Measurements from ENCODE around the gene SAE1.
A peak's percentile ranks its signal among the peaks of the same experiment; 100 is the strongest.

SAE1 gene

GRCh38 chr19:47240556-47240955 lies 109.9 kb downstream of the SAE1 start:
- TF ChIP-seq, protein P1, sequence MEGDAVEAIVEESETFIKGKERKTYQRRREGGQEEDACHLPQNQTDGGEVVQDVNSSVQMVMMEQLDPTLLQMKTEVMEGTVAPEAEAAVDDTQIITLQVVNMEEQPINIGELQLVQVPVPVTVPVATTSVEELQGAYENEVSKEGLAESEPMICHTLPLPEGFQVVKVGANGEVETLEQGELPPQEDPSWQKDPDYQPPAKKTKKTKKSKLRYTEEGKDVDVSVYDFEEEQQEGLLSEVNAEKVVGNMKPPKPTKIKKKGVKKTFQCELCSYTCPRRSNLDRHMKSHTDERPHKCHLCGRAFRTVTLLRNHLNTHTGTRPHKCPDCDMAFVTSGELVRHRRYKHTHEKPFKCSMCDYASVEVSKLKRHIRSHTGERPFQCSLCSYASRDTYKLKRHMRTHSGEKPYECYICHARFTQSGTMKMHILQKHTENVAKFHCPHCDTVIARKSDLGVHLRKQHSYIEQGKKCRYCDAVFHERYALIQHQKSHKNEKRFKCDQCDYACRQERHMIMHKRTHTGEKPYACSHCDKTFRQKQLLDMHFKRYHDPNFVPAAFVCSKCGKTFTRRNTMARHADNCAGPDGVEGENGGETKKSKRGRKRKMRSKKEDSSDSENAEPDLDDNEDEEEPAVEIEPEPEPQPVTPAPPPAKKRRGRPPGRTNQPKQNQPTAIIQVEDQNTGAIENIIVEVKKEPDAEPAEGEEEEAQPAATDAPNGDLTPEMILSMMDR (IDR thresholded peaks at IDR 0.05; ENCODE audit: low read depth, low read length), result no peak
- DNase-seq, result no peak
- H3K27me3 ChIP-seq (ENCODE audit: insufficient read depth, low read depth, severe bottlenecking), result peaks cover 10% of the 10 kb centered on the region
- no peak overlapping the region for H3K4me3 ChIP-seq (ENCODE audit: low read depth, low read length)
- no peaks in the 10 kb centered on the region for H3K36me3 ChIP-seq
- H3K9me3 ChIP-seq (ENCODE audit: severe bottlenecking), result no peaks in the 10 kb centered on the region
- 0 out of 2 replicates have a peak overlapping the region, but pooled peaks have one; percentile 25 for H3K27ac ChIP-seq

- no peaks in the 10 kb centered on the region for H3K9me3 ChIP-seq (ENCODE audit: severe bottlenecking)
- peaks cover 10% of the 10 kb centered on the region for H3K27me3 ChIP-seq (ENCODE audit: insufficient read depth, low read depth, severe bottlenecking)
- H3K27ac ChIP-seq, result 0 out of 2 replicates have a peak overlapping the region, but pooled peaks have one; percentile 25
- TF ChIP-seq, protein P1 (IDR thresholded peaks at IDR 0.05; ENCODE audit: low read depth, low read length), result no peak
- DNase-seq, result peak; percentile 86
- H3K4me3 ChIP-seq (ENCODE audit: low read depth, low read length), result no peak overlapping the region
- H3K36me3 ChIP-seq, result no peaks in the 10 kb centered on the region
These were observed 110.6 kb downstream of the SAE1 start for GRCh38 chr19:47240996-47241918.

GRCh38 chr19:47241919-47242577 lies 111.4 kb downstream of the SAE1 start:
- no peak for DNase-seq
- Histone ChIP-seq H3K4me3 (ENCODE audit: low read depth, low read length) (no peak overlapping the region), H3K27me3 (ENCODE audit: insufficient read depth, low read depth, severe bottlenecking) (peaks cover 10% of the 10 kb centered on the region), H3K9me3 (ENCODE audit: severe bottlenecking) (no peaks in the 10 kb centered on the region), H3K36me3 (no peaks in the 10 kb centered on the region), H3K27ac (no peak overlapping the region)
- TF ChIP-seq, protein P1 (IDR thresholded peaks at IDR 0.05; ENCODE audit: low read depth, low read length), result no peak

- no peak for DNase-seq
- peaks cover 10% of the 10 kb centered on the region for H3K27me3 ChIP-seq (ENCODE audit: insufficient read depth, low read depth, severe bottlenecking)
- no peaks in the 10 kb centered on the region for H3K36me3 ChIP-seq
- peak overlapping the region; percentile 18; the same call in 1 of the 2 replicates for H3K4me3 ChIP-seq (ENCODE audit: low read depth, low read length)
- no peak overlapping the region for H3K27ac ChIP-seq
- H3K9me3 ChIP-seq (ENCODE audit: severe bottlenecking), result no peaks in the 10 kb centered on the region
- TF ChIP-seq, protein P1 (IDR thresholded peaks at IDR 0.05; ENCODE audit: low read depth, low read length), result no peak
These were observed 112.7 kb downstream of the SAE1 start for GRCh38 chr19:47243364-47243775.

GRCh38 chr19:47243776-47244547 lies 113.3 kb downstream of the SAE1 start:
- DNase-seq, result peak; percentile 89
- Histone ChIP-seq H3K27me3 (ENCODE audit: insufficient read depth, low read depth, severe bottlenecking) (peaks cover 10% of the 10 kb centered on the region), H3K36me3 (no peaks in the 10 kb centered on the region), H3K4me3 (ENCODE audit: low read depth, low read length) (peak overlapping the region; percentile 41), H3K9me3 (ENCODE audit: severe bottlenecking) (no peaks in the 10 kb centered on the region), H3K27ac (peak overlapping the region; percentile 67)
- TF ChIP-seq, protein P1 (IDR thresholded peaks at IDR 0.05; ENCODE audit: low read depth, low read length), result peak; percentile 83

Measured in WERI-Rb-1 (cell line).